GM19372 (cell line): ENCODE results near the gene EID3.

Source experiments
- ATAC-seq: cut with Tn5 transposase; IDR thresholded peaks from one replicate; pipeline ENCODE4 v1.9.1; 2021; ENCODE audit warnings: mild to moderate bottlenecking, low read depth, moderate library complexity; ENCODE audit not compliant: unreplicated experiment

The EID3 gene

GRCh38 chr12:104353012-104353981 lies 49.8 kb downstream of the EID3 start:
- ATAC-seq = no peak

- no peak for ATAC-seq
Measured at GRCh38 chr12:104354167-104354867, 50.8 kb downstream of the EID3 start.
